NCI-H2081 treated with DMSO at 0.1 percent for 48 hours (cell line): ENCODE measurements around the gene AMACR.
"Not testable (repeated sequence)": the region's sequence is repeated elsewhere in the genome, so short reads cannot be mapped to it uniquely, and the experiment has no call there.

Experiments
- DNase-seq: peaks from one replicate; lab custom pipeline; 2025; lab: John Stamatoyannopoulos, UW

Gene AMACR

GRCh38 chr5:34037726-34038125, 29.9 kb upstream of the AMACR start:
- no peak for DNase-seq

GRCh38 chr5:34035756-34036155, 27.9 kb upstream of the AMACR start:
- DNase-seq: no peak

DNA sequence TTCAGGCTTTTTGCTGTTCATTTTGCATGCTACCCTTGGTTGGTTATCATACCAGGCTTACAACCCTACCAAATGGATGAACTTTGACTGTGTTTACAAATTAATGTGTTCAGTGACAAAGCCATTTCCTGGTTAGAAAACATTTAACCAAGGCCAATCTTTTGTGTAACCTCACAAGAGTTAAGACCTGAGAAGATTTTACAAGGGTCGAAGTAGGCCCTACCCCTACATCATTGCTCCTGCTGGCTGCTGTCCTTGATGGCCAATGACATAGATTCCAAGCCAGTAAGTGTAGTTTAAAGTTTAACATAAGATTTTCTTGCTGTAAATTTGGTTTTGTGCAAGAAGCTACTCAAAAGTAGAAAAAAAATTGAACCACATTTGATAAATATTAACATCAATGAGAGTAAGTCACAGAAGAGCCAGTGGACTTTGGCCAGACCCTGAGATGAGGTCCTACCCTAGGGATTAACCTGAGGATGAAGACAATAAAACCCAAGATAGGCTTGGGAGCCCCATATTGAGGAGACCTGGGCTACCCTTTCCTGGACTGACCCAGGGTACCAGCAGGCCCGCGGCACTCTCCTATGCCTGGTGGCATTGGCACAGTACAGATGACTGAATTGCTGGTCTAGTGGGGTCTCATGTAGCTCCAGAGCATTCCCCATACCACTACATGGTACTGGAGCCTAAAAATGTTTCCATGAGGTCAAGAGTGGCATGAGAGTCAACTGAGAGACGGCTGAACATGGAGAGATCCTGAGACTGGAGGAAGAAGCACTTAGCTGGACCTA, 26.9 kb upstream of the AMACR start:
- DNase-seq: no peak

- no peak for DNase-seq
These were observed 24.1 kb upstream of the AMACR start for GRCh38 chr5:34031966-34032365.

DNA sequence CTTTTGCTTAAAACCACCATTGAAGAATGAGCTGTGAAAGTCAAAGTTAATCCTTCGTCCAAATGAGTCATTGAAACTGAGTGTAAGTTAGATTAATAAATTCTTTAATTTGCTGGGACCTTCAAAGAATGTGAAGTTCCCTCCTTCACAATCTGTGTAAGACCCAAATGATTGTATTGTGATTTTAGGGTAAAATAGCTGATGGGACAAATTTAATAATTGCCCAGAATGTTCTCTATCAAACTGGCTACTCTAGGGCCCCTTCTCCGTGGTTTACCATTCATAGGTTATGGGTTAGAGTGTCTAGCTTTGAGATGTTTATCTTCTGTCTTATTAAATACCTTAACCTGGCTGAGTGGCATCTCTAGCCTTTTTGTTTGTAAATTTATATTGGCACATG, 23.3 kb upstream of the AMACR start:
- DNase-seq: no peak

DNA sequence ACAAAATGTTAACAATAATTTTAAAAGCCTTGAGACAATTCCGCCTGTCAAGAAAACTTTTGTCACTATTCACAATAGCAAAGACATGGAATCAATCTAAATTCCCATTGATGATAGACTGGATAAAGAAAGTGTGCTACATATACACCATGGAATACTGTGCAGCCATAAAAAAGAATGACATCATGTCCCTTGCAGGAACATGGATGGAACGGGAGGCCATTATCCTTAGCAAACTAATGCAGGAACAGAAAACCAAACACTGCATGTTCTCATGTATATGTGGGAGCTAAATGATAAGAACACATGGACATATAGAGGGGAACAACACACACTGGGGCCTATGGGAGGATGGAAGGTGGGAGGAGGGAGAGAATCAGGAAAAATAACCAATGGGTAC, 22.7 kb upstream of the AMACR start:
- not testable (repeated sequence) for DNase-seq

DNA sequence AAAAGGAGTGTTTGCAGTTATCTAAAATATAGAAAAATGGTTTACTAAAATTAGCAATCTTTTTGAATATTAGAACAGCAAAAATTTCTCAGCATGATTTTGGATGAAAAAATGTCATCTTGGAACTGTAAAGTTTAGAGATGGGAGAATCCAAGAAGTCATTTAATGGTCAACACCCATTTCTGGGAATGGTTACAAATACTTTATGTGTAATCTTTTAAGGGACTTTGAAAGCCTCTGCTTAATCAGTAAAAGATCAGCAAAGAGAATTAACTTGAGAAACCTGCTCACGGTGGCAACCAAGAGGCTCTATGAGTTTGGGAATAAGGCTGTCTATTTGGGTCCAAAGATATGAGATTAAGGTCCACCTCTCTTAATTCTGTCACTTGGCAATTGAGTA, 22.2 kb upstream of the AMACR start:
- no peak for DNase-seq

- DNase-seq: no peak
These were observed 20.5 kb upstream of the AMACR start for GRCh38 chr5:34028349-34028748.

DNA sequence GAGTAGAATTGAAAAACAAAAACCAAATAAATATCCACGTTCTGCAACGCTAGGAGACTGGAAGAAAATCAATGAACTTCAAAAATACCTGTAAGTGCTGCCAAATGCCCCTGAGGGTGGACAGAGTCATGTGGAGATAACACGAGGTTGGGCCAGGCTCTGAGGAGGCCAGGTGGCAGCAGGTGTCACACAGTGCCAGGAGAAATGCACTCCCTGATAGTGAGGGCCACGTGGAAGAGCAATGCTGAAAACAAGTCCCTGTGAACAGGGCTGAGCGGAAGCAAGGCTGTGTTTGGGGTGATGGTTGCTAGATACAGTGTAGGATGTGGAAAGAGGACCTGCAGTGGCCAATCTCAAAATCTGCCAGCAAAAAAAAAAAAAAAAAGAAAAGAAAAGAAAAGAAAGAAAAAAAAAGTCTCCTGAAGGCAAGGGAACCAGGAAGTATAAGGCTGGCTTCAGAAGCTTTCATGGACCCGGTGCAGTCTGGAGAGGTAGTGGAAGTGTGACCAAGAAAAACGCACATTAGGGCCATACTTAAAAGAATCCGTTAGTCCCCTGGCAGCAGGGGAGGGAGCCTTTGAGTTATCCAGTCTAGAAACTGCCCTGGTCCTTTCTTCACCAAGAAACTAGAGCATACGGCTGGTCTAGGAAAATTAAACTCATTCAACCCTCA, 18.4 kb upstream of the AMACR start:
- no peak for DNase-seq

DNA sequence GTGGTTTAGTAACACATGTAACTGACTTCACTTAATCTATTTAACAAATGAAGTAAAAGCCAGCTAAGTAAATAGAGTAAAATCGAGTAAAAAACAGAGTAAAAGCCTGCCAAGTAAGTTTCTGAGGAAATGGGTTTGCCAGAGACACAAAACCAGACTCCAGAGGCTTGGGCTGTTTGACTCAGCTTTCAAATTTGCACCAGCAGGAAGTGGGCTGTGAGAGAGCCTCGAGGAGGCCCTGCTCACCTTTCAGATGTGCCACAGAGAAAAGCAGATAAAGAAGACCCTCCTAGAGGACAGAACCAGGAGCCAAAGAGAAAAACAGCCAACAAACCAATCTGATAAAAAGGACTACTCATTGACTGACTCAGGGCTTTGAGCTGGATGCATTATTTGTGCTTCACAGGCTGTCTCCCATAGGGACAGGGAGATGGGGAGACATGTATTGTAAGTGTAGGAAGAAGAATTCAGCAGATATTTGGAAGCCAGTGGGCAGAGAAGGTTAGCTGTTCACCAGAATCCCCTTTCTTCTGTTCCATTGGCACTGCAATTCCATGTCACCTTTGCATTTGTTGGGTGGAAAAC, 14.4 kb upstream of the AMACR start:
- DNase-seq: no peak

- no peak for DNase-seq
These were observed 13.5 kb upstream of the AMACR start for GRCh38 chr5:34021334-34021733.

DNA sequence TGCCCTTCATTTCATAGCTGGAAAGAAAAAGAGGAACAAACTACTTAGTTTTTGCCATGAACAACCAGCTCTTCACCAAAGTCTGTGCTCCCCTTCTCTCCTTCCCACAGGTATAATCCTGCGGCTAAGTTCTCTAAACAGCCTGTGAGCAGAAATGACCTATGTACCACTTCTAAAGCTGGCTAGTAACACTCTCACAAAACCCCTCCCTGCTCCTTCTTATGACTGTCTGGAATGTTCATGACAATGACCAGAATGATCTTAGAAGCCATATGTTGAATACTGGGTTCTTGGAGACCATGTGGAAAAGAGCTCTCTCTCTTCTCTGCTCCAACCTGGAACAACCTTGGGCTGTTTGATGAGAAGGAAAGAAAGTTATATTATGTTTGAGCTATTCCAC, 12.9 kb upstream of the AMACR start:
- no peak for DNase-seq

- no peak for DNase-seq
These were observed 9.4 kb upstream of the AMACR start for GRCh38 chr5:34017254-34017653.

- DNase-seq: no peak
These were observed 8.9 kb upstream of the AMACR start for GRCh38 chr5:34016750-34017149.

GRCh38 chr5:34016222-34016621, 8.4 kb upstream of the AMACR start:
- no peak for DNase-seq

- DNase-seq: no peak
These were observed 7.4 kb upstream of the AMACR start for GRCh38 chr5:34015120-34015822.

- DNase-seq: no peak
These were observed 6.8 kb upstream of the AMACR start for GRCh38 chr5:34014626-34015025.

- DNase-seq: no peak
These were observed 5.7 kb upstream of the AMACR start for GRCh38 chr5:34013547-34013946.

- DNase-seq: no peak
These were observed 4.9 kb upstream of the AMACR start for GRCh38 chr5:34012791-34013190.

- DNase-seq: no peak
These were observed 3.7 kb upstream of the AMACR start for GRCh38 chr5:34011536-34011935.

- not testable (repeated sequence) for DNase-seq
These were observed 2.3 kb upstream of the AMACR start for GRCh38 chr5:34010146-34010545.

DNA sequence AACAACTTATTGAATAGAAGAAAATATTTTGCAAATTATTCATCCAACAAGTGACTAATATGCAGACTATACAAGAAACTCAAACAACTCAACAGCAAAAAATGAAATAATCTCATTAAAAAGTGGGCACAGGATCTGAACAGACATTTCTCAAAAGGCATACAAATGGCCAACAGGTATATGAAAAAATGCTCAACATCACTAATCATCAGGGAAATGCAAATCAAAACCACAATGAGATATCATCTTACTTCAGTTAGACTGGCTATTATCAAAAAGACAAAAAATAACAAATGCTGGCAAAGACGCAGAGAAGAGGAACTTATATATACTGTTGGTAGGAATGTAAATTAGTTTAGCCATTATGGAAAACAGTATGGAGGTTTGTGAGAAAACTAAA, 1.8 kb upstream of the AMACR start:
- no peak for DNase-seq

- DNase-seq: no peak
These were observed 952 bp upstream of the AMACR start for GRCh38 chr5:34008802-34009201.
